Osteocyte (in vitro differentiated cells): ENCODE measurements around the gene TJP1. TPM values are rescaled to one million over a fixed set of nuclear protein-coding genes. Genes with fewer than 3 reads are reported as not detected.
"Not testable (repeated sequence)": the region's sequence is repeated elsewhere in the genome, so short reads cannot be mapped to it uniquely, and the experiment has no call there.

Experiments
- DNase-seq: peaks from one replicate; pipeline ENCODE4 v3.0.0; 2021; ENCODE audit warnings: mixed read lengths; ENCODE audit not compliant: unreplicated experiment; ENCODE audit errors: extremely low spot score
- H3K27ac Mint-ChIP-seq: one replicate; pipeline ENCODE4 v1.8.0; 2021; ENCODE audit warnings: mild to moderate bottlenecking, mixed read lengths; ENCODE audit not compliant: unreplicated experiment
- H3K27me3 Mint-ChIP-seq: one replicate; pipeline ENCODE4 v1.8.0; 2021; ENCODE audit warnings: mixed read lengths; ENCODE audit not compliant: unreplicated experiment
- H3K36me3 Mint-ChIP-seq: one replicate; pipeline ENCODE4 v1.8.0; 2021; ENCODE audit warnings: mixed read lengths; ENCODE audit not compliant: unreplicated experiment
- H3K4me1 Mint-ChIP-seq: one replicate; pipeline ENCODE4 v1.8.0; 2021; ENCODE audit warnings: mixed read lengths; ENCODE audit not compliant: unreplicated experiment
- H3K4me3 Mint-ChIP-seq: one replicate; pipeline ENCODE4 v1.8.0; 2021; ENCODE audit warnings: mild to moderate bottlenecking, moderate library complexity, mixed read lengths; ENCODE audit not compliant: unreplicated experiment
- H3K9me3 Mint-ChIP-seq: one replicate; pipeline ENCODE4 v1.8.0; 2021; ENCODE audit warnings: mixed read lengths; ENCODE audit not compliant: unreplicated experiment
- CTCF ChIP-seq: fragments of 200-600 bp; sonication (generic); IDR thresholded peaks from 2 replicates; pipeline ENCODE4 v1.5.0; 2021; ENCODE audit warnings: antibody characterized with exemption, mild to moderate bottlenecking, moderate library complexity
- total RNA-seq: library from RNA; stranded (reverse); gene quantifications from 2 replicates; pipeline ENCODE4 v1.2.1, GENCODE V29; 2021

The TJP1 gene
- total RNA-seq, 1 donor from 2014 or later: 113 TPM

GRCh38 chr15:29784413-29784812 is 37.9 kb downstream of the TJP1 start:
- H3K9me3 Mint-ChIP-seq: peaks cover 12% of the 10 kb centered on the region
- H3K4me1 Mint-ChIP-seq: peaks cover 66% of the 10 kb centered on the region
- TF ChIP-seq CTCF: no peak
- no peaks in the 10 kb centered on the region for H3K27me3 Mint-ChIP-seq
- peaks cover 22% of the 10 kb centered on the region for H3K36me3 Mint-ChIP-seq
- peak overlapping the region; percentile 72 for H3K27ac Mint-ChIP-seq
- H3K4me3 Mint-ChIP-seq: no peak overlapping the region
- DNase-seq: no peak

GRCh38 chr15:29782816-29783215 is 39.5 kb downstream of the TJP1 start:
- H3K27ac Mint-ChIP-seq: not testable (repeated sequence)
- H3K36me3 Mint-ChIP-seq: peaks cover 29% of the 10 kb centered on the region

GRCh38 chr15:29778382-29778781 is 43.9 kb downstream of the TJP1 start:
- H3K9me3 Mint-ChIP-seq: peaks cover 12% of the 10 kb centered on the region
- DNase-seq: no peak
- no peaks in the 10 kb centered on the region for H3K27me3 Mint-ChIP-seq
- H3K27ac Mint-ChIP-seq: no peak overlapping the region
- TF ChIP-seq CTCF: no peak
- no peak overlapping the region for H3K4me3 Mint-ChIP-seq
- H3K36me3 Mint-ChIP-seq: peaks cover 29% of the 10 kb centered on the region
- peaks cover 45% of the 10 kb centered on the region for H3K4me1 Mint-ChIP-seq

More at GRCh38 chr15:29782816-29783215, 39.5 kb downstream of the TJP1 start:
- DNase-seq, H3K4me3 Mint-ChIP-seq, H3K27me3 Mint-ChIP-seq: not testable (repeated sequence)
- Mint-ChIP-seq H3K9me3 (peaks cover 12% of the 10 kb centered on the region), H3K4me1 (peaks cover 57% of the 10 kb centered on the region)

DNA sequence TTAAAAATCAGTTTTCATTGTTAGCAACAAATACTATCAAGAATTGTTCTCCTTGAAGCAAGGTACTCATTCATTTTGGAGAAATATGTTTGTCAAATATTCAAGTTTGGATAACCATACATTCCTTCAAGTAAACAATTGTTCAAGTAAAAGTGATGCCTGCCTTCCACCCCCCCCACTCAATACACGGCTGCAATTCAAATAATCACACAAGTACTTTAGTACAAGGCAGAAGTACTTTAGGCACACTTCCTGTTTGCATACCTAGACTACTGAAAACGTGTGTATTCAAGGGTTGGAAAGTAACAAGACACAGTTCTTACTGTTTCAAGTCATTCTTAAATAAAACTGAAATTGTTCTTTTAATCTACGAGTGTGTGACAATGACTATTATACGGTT is 45.4 kb downstream of the TJP1 start:
- peaks cover 12% of the 10 kb centered on the region for H3K9me3 Mint-ChIP-seq
- peaks cover 41% of the 10 kb centered on the region for H3K4me1 Mint-ChIP-seq
- DNase-seq: no peak
- peaks cover 28% of the 10 kb centered on the region for H3K36me3 Mint-ChIP-seq
- no peak overlapping the region for H3K27ac Mint-ChIP-seq
- H3K27me3 Mint-ChIP-seq: no peaks in the 10 kb centered on the region
- no peak for TF ChIP-seq CTCF
- H3K4me3 Mint-ChIP-seq: no peak overlapping the region

- Mint-ChIP-seq H3K27me3 (no peaks in the 10 kb centered on the region), H3K4me1 (peaks cover 35% of the 10 kb centered on the region), H3K27ac (peak overlapping the region; percentile 13), H3K4me3 (no peak overlapping the region), H3K36me3 (peaks cover 18% of the 10 kb centered on the region), H3K9me3 (no peaks in the 10 kb centered on the region)
- no peak for DNase-seq
- no peak for TF ChIP-seq CTCF
Measured at GRCh38 chr15:29774900-29775299, 47.4 kb downstream of the TJP1 start.

DNA sequence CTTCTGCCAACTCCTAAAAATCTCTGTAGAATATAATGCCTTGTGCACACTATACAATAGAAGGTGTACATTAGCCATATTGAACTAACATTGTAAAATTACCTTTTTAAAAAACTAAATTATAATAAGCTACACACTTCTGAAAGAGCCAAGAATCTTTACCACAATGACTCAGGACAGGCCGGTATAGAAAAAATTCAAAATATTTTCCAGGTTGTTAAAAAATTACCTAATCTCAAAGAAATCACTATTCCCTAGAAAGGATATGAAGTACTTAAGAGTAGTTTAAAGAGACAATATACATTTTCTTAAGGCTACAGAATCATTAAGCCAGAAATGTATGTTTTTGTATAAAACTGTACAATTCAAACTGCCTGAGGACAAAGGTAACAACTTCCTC is 48.5 kb downstream of the TJP1 start:
- Mint-ChIP-seq H3K4me3 (no peak overlapping the region), H3K9me3 (no peaks in the 10 kb centered on the region), H3K27ac (no peak overlapping the region)

More for the DNA sequence above, 48.5 kb downstream of the TJP1 start:
- Mint-ChIP-seq H3K36me3 (peaks cover 15% of the 10 kb centered on the region), H3K4me1 (peaks cover 35% of the 10 kb centered on the region), H3K27me3 (no peaks in the 10 kb centered on the region)
- no peak for TF ChIP-seq CTCF
- DNase-seq: no peak
